Measurements from ENCODE around the gene PTPRU. TPM values are rescaled to one million over a fixed set of nuclear protein-coding genes. Genes with fewer than 3 reads are reported as not detected.

The PTPRU gene
- total RNA-seq, 1 donor from 2014 or later, result 92.5 TPM

- Mint-ChIP-seq H3K4me3 (ENCODE audit: unreplicated experiment) (no peak overlapping the region), H3K27ac (ENCODE audit: unreplicated experiment) (no peak overlapping the region), H3K27me3 (ENCODE audit: unreplicated experiment) (no peaks in the 10 kb centered on the region), H3K36me3 (ENCODE audit: unreplicated experiment) (peaks cover 10% of the 10 kb centered on the region), H3K9me3 (ENCODE audit: unreplicated experiment) (peaks cover 5% of the 10 kb centered on the region), H3K4me1 (ENCODE audit: low read depth, unreplicated experiment) (no peaks in the 10 kb centered on the region)
- no peak for TF ChIP-seq CTCF (IDR thresholded peaks at IDR 0.05; ENCODE audit: partially characterized antibody, unreplicated experiment)
- DNase-seq, result no peak
These were observed 43.6 kb downstream of the PTPRU start for GRCh38 chr1:29279951-29280391.

- TF ChIP-seq CTCF (IDR thresholded peaks at IDR 0.05; ENCODE audit: partially characterized antibody, unreplicated experiment), result no peak
These were observed 44.2 kb downstream of the PTPRU start for GRCh38 chr1:29280409-29281131.

GRCh38 chr1:29281571-29281970 lies 45.2 kb downstream of the PTPRU start:
- Mint-ChIP-seq H3K27me3 (ENCODE audit: unreplicated experiment) (no peaks in the 10 kb centered on the region), H3K4me1 (ENCODE audit: low read depth, unreplicated experiment) (no peaks in the 10 kb centered on the region), H3K27ac (ENCODE audit: unreplicated experiment) (no peak overlapping the region), H3K9me3 (ENCODE audit: unreplicated experiment) (peaks cover 7% of the 10 kb centered on the region), H3K36me3 (ENCODE audit: unreplicated experiment) (peaks cover 4% of the 10 kb centered on the region), H3K4me3 (ENCODE audit: unreplicated experiment) (no peak overlapping the region)
- no peak for TF ChIP-seq CTCF (IDR thresholded peaks at IDR 0.05; ENCODE audit: partially characterized antibody, unreplicated experiment)
- no peak for DNase-seq

More at GRCh38 chr1:29280409-29281131, 44.2 kb downstream of the PTPRU start:
- DNase-seq, result no peak
- Mint-ChIP-seq H3K4me1 (ENCODE audit: low read depth, unreplicated experiment) (no peaks in the 10 kb centered on the region), H3K36me3 (ENCODE audit: unreplicated experiment) (peaks cover 6% of the 10 kb centered on the region), H3K4me3 (ENCODE audit: unreplicated experiment) (no peak overlapping the region), H3K27me3 (ENCODE audit: unreplicated experiment) (no peaks in the 10 kb centered on the region), H3K27ac (ENCODE audit: unreplicated experiment) (no peak overlapping the region), H3K9me3 (ENCODE audit: unreplicated experiment) (peaks cover 5% of the 10 kb centered on the region)

- no peak for DNase-seq
- Mint-ChIP-seq H3K9me3 (ENCODE audit: unreplicated experiment) (peaks cover 5% of the 10 kb centered on the region), H3K27ac (ENCODE audit: unreplicated experiment) (no peak overlapping the region), H3K4me1 (ENCODE audit: low read depth, unreplicated experiment) (no peaks in the 10 kb centered on the region), H3K36me3 (ENCODE audit: unreplicated experiment) (no peaks in the 10 kb centered on the region), H3K4me3 (ENCODE audit: unreplicated experiment) (no peak overlapping the region), H3K27me3 (ENCODE audit: unreplicated experiment) (no peaks in the 10 kb centered on the region)
- no peak for TF ChIP-seq CTCF (IDR thresholded peaks at IDR 0.05; ENCODE audit: partially characterized antibody, unreplicated experiment)
These were observed 46.0 kb downstream of the PTPRU start for GRCh38 chr1:29282135-29282923.
